Smooth muscle cell (in vitro differentiated cells): ENCODE measurements around the gene NUDT4. TPM values are rescaled to one million over a fixed set of nuclear protein-coding genes. Genes with fewer than 3 reads are reported as not detected.
A peak's percentile ranks its signal among the peaks of the same experiment; 100 is the strongest.

Experiments
- DNase-seq: peaks from one replicate; lab custom pipeline; 2025; ENCODE audit not compliant: unreplicated experiment; lab: John Stamatoyannopoulos, UW
- H2AFZ ChIP-seq: fragments of 200-600 bp; sonication (generic); 2 replicates; pipeline ENCODE4 v1.6.0; 2016; ENCODE audit warnings: antibody characterized with exemption, low read depth, mild to moderate bottlenecking
- H3F3A ChIP-seq: fragments of 200-600 bp; sonication (generic); 2 replicates; pipeline ENCODE4 v1.6.0; 2017; ENCODE audit warnings: antibody characterized with exemption, low read depth
- H3K27ac ChIP-seq: fragments of 200-600 bp; sonication (generic); 2 replicates; pipeline ENCODE4 v1.5.1; 2016; ENCODE audit warnings: low read depth, mild to moderate bottlenecking
- H3K27me3 ChIP-seq: fragments of 200-600 bp; sonication (generic); 2 replicates; pipeline ENCODE4 v1.6.1; 2016; ENCODE audit warnings: low read depth, mild to moderate bottlenecking
- H3K36me3 ChIP-seq: fragments of 200-600 bp; sonication (generic); 2 replicates; pipeline ENCODE4 v1.5.1; 2016; ENCODE audit warnings: low read depth
- H3K4me1 ChIP-seq: fragments of 200-600 bp; sonication (generic); 2 replicates; pipeline ENCODE4 v1.5.1; 2016; ENCODE audit warnings: low read depth
- H3K4me2 ChIP-seq: fragments of 200-600 bp; sonication (generic); 2 replicates; pipeline ENCODE4 v1.6.0; 2016; ENCODE audit warnings: mild to moderate bottlenecking
- H3K4me3 ChIP-seq: fragments of 200-600 bp; sonication (generic); 2 replicates; pipeline ENCODE4 v1.5.1; 2016; ENCODE audit warnings: mild to moderate bottlenecking
- H3K79me2 ChIP-seq: fragments of 200-600 bp; sonication (generic); 2 replicates; pipeline ENCODE4 v1.6.0; 2016; ENCODE audit warnings: low read depth, mild to moderate bottlenecking
- H3K9ac ChIP-seq: fragments of 200-600 bp; sonication (generic); 2 replicates; pipeline ENCODE4 v1.6.0; 2016; ENCODE audit warnings: low read depth
- H3K9me3 ChIP-seq: fragments of 200-600 bp; sonication (generic); replicated peaks from 2 replicates; pipeline ENCODE4 v1.5.1; 2016; ENCODE audit warnings: low read depth
- H4K20me1 ChIP-seq: fragments of 200-600 bp; sonication (generic); 2 replicates; pipeline ENCODE4 v1.6.0; 2016; ENCODE audit warnings: low read depth
- WGBS: methylation state at CpG from one replicate; pipeline ENCODE4 v1.1.7; 2016; ENCODE audit warnings: low lambda C conversion rate; 5-methylcytosine and 5-hydroxymethylcytosine counted together
- polyA plus RNA-seq: library from polyadenylated mRNA; unstranded; fragments of >200 nt; fragmentation: Nextera tagmentation; extraction: Ambion mirVana; gene quantifications from 2 replicates; pipeline ENCODE4 v1.2.1, GENCODE V29; 2016
- total RNA-seq: library from RNA; depleted of rRNA; stranded (reverse); fragments of >200 nt; gene quantifications from 2 replicates; pipeline ENCODE4 v1.2.3, GENCODE V29; 2014
- TF ChIP-seq, protein P1 (sequence below): fragments of 200-600 bp; sonication (generic); IDR thresholded peaks from 2 replicates; pipeline ENCODE4 v1.5.1; 2017; ENCODE audit warnings: borderline replicate concordance, mild to moderate bottlenecking, antibody characterized with exemption; ENCODE audit not compliant: insufficient read depth, poor library complexity, severe bottlenecking

NUDT4 gene
- 83.2 and 91.2 TPM in 2 replicates for total RNA-seq
- polyA plus RNA-seq, result 49.4 and 53.9 TPM in 2 replicates

GRCh38 chr12:93377252-93378195, at the start of gene NUDT4:
Gene NUDT4, plus strand, starts transcription at chr12:93377925. Its CDS starts 398 bp downstream, at chr12:93378323.
- Histone ChIP-seq H3K9ac (peak within 1 kb of the TSS; percentile 96), H3K79me2 (peaks cover 48% of the 10 kb centered on the region), H3K4me2 (peak within 1 kb of the TSS; percentile 94), H2AFZ (peak within 1 kb of the TSS; percentile 93), H3F3A (peaks cover 11% of the 10 kb centered on the region), H3K9me3 (no peaks in the 10 kb centered on the region), H3K36me3 (no peaks in the 10 kb centered on the region), H3K27ac (peak within 1 kb of the TSS; percentile 96), H3K27me3 (no peaks in the 10 kb centered on the region), H4K20me1 (peaks cover 41% of the 10 kb centered on the region), H3K4me1 (peaks cover 45% of the 10 kb centered on the region), H3K4me3 (peak within 1 kb of the TSS; percentile 93)
- TF ChIP-seq, protein P1, sequence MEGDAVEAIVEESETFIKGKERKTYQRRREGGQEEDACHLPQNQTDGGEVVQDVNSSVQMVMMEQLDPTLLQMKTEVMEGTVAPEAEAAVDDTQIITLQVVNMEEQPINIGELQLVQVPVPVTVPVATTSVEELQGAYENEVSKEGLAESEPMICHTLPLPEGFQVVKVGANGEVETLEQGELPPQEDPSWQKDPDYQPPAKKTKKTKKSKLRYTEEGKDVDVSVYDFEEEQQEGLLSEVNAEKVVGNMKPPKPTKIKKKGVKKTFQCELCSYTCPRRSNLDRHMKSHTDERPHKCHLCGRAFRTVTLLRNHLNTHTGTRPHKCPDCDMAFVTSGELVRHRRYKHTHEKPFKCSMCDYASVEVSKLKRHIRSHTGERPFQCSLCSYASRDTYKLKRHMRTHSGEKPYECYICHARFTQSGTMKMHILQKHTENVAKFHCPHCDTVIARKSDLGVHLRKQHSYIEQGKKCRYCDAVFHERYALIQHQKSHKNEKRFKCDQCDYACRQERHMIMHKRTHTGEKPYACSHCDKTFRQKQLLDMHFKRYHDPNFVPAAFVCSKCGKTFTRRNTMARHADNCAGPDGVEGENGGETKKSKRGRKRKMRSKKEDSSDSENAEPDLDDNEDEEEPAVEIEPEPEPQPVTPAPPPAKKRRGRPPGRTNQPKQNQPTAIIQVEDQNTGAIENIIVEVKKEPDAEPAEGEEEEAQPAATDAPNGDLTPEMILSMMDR, result no peak
- 2% methylated on average over 19 of the region's 79 CpGs for WGBS
- DNase-seq, result peak; percentile 95

GRCh38 chr12:93333054-93333453, 44.7 kb upstream of the NUDT4 start:
- H3K9me3 ChIP-seq, result no peaks in the 10 kb centered on the region
- no peak overlapping the region for H3K27ac ChIP-seq
- H3K36me3 ChIP-seq, result no peaks in the 10 kb centered on the region
- no peaks in the 10 kb centered on the region for H3K27me3 ChIP-seq
- WGBS, result 81% methylated on average over 3 of the region's 3 CpGs
- H4K20me1 ChIP-seq, result no peaks in the 10 kb centered on the region
- no peak overlapping the region for H3K4me2 ChIP-seq
- TF ChIP-seq, protein P1, result no peak
- H3F3A ChIP-seq, result no peaks in the 10 kb centered on the region
- H2AFZ ChIP-seq, result no peak overlapping the region
- no peak overlapping the region for H3K4me3 ChIP-seq
- no peaks in the 10 kb centered on the region for H3K79me2 ChIP-seq
- H3K9ac ChIP-seq, result no peak overlapping the region
- H3K4me1 ChIP-seq, result peaks cover 12% of the 10 kb centered on the region
- no peak for DNase-seq

DNA sequence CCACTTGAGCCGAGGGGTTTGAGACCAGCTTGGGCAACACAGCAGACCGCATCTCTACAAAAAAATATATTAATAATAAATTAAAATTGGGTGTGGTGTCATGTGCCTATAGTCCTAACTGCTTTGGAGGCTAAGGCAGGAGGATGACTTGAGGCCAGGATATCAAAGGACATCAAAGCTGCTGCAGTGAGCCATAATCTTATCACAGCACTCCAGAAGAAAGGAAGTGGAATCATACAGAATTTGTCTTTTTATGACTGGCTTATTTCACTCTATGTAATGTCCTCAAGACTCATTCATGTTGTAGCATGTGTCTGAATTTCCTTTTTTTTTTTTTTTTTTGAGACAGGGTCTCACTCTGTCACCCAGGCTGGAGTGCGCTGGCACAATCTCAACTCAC, 43.9 kb upstream of the NUDT4 start:
- no peak overlapping the region for H3K4me2 ChIP-seq
- peaks cover 12% of the 10 kb centered on the region for H3K4me1 ChIP-seq
- no peaks in the 10 kb centered on the region for H3K27me3 ChIP-seq
- H3F3A ChIP-seq, result no peaks in the 10 kb centered on the region
- no peaks in the 10 kb centered on the region for H3K79me2 ChIP-seq
- 100% methylated on average over 3 of the region's 3 CpGs for WGBS
- H3K4me3 ChIP-seq, result no peak overlapping the region
- H3K9me3 ChIP-seq, result no peaks in the 10 kb centered on the region
- TF ChIP-seq, protein P1, result no peak
- no peak overlapping the region for H2AFZ ChIP-seq
- no peak for DNase-seq
- no peak overlapping the region for H3K27ac ChIP-seq
- no peaks in the 10 kb centered on the region for H4K20me1 ChIP-seq
- no peaks in the 10 kb centered on the region for H3K36me3 ChIP-seq
- no peak overlapping the region for H3K9ac ChIP-seq
